Amniotic stem cell (primary cell): ENCODE data around the gene KMT5C.

ENCODE experiments used
- DNase-seq: peaks from one replicate; lab custom pipeline; 2025; lab: John Stamatoyannopoulos, UW

Gene KMT5C

DNA sequence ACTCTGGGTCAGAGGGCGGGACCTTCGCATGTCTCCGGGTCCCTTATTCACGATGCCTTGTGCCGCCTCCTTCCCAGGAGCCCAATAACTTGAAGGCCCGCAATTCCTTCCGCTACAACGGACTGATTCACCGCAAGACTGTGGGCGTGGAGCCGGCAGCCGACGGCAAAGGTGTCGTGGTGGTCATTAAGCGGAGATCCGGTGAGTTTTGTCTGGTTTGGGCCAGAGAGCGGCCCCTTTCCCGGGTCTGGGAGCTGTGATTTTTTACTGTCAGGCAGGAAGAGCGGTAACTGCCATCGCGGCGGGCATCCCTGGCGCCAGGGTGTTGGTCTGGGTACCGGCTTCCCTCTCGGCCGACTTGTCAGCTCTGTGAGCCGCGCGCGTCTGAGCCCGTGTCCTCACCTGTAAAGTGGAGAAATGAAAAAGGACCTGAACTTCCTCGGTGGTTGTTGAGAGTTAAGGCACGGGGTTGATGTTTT is 46.9 kb downstream of the KMT5C start:
- no peak for DNase-seq

DNA sequence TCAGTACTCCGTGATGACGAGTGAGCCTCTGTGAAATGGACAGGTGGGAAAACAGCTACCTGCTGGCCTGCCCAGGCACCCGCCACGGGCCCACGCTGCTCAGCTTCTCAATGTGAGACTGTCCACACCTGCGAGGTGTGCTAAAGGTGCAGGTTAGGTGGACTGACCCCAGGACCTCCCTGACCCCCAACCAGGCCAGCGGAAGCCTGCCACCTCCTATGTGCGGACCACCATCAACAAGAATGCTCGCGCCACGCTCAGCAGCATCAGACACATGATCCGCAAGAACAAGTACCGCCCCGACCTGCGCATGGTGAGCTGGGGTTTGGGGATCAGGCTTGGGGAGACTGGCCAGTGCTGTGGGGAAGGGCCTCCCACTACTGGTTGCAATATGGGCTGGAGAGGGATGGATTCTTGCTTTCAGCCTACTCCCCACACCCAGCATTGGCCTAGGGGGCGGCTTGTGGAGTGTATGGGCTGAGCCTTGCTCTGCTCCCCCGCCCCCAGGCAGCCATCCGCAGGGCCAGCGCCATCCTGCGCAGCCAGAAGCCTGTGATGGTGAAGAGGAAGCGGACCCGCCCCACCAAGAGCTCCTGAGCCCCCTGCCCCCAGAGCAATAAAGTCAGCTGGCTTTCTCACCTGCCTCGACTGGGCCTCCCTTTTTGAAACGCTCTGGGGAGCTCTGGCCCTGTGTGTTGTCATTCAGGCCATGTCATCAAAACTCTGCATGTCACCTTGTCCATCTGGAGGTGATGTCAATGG is 48.2 kb downstream of the KMT5C start:
- DNase-seq, result no peak

DNA sequence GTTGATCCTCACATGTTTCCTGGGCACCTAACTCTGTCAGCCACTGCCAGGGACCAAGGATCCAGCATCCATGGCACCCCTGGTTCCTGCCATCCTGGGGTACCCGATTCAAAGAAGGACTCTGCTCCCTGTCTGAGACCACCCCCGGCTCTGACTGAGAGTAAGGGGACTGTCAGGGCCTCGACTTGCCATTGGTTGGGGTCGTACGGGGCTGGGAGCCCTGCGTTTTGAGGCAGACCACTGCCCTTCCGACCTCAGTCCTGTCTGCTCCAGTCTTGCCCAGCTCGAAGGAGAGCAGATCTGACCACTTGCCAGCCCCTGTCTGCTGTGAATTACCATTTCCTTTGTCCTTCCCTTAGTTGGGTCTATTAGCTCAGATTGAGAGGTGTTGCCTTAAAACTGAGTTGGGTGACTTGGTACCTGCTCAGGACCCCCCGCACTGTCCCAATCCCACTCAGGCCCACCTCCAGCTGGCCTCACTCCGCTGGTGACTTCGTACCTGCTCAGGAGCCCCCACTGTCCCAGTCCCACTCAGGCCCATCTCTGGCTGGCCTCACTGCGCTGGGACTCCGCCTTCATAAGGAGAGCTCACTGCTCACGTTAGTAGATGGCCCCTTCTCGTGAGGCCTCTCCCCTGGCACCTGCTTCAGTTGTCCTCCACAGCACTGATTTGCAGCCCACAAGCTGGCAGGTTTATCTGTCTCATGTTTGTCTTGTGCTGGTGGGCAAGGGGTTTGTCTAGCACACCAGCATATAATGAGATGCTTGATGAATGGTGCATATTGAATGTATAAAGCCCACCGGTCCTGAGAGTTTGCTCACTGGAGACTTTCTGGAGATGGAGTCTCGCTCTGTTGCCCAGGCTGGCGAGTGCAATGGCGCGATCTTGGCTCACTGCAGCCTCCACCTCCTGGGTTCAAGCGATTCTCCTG is 50.0 kb downstream of the KMT5C start:
- DNase-seq, result no peak

DNA sequence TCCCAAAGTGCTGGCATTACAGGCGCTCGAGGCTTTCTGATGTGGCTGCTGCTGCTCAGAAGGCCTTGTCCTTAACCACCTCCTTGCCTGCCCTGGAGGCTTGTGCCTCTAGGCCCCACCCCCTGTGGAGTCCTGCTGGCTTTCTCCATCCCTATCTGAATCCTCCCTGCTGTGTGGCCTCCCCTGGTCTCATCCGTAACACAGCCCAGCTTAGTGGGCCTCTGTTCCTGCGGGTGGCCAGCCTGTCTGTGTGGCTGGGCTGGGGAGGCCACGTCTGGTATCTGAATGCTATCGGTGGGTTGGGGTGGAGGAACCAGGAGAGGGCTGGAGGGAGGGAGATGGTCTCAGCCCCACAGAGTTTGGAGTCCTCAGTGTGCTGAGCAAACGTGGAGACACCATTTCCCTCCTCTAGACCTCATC is 50.8 kb downstream of the KMT5C start:
- DNase-seq, result no peak

DNA sequence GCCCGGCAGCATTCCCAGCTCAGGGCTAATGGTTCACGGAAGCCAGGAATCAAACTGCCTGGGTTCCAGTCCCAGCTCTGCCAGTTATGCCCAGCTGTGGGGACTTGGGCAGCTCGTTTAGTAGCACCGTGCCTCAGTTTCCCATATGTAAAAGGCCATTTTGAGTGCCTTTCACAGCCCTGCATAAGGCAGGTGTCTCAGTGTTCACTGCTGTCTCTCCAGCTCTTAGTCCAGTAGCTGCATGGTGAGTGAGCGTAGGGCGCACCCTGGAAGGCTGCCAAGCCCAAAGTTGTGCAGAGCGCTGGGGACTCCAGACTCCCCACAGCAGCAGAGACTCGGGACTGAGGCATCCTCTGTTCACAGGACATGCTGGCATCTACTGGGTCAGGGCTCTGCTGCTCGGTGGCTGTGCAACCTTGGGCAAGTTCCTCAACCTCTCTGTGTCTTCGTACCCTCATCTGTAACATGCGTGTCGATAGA is 51.6 kb downstream of the KMT5C start:
- DNase-seq, result no peak

DNA sequence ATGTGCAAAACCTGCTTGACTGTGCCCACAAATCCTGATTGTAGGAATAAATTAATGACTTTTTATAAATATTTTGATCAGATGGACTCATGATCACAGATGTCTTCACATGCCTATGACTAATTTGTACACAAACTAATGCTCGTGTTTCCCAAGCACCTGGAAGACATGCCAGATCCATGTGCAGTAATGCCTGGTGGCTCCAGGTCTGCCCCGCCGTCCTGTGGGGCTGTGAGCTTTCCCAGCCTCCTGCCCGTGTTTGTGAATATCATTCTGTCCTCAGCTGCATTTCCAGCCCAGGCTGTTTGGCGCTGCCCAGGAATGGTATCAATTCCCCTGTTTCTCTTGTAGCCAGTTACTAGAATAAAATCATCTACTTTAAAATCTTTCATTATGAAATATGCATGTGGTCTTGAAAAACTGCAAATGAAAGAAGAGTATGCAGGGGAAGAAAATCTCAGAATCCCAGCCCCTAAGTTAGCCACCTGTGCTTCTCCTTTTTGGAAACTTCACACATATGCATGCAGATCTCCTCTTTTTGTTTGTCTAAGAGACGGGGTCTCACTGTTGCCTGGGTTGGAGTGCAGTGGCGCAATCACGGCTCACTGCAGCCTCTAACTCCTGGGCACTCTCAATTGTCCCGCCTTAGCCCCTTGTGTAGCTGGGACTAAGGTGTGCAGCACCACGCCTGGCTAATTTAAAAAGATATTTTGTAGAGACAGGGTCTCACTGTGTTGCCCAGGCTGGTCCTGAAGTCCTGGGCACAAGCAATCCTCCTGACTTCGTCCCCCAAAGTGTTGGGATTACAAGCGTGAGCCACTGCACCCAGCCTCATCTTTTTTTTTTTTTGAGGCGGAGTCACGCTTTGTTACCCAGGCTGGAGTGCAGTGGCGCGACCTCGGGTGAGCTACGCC is 52.3 kb downstream of the KMT5C start:
- DNase-seq, result no peak

DNA sequence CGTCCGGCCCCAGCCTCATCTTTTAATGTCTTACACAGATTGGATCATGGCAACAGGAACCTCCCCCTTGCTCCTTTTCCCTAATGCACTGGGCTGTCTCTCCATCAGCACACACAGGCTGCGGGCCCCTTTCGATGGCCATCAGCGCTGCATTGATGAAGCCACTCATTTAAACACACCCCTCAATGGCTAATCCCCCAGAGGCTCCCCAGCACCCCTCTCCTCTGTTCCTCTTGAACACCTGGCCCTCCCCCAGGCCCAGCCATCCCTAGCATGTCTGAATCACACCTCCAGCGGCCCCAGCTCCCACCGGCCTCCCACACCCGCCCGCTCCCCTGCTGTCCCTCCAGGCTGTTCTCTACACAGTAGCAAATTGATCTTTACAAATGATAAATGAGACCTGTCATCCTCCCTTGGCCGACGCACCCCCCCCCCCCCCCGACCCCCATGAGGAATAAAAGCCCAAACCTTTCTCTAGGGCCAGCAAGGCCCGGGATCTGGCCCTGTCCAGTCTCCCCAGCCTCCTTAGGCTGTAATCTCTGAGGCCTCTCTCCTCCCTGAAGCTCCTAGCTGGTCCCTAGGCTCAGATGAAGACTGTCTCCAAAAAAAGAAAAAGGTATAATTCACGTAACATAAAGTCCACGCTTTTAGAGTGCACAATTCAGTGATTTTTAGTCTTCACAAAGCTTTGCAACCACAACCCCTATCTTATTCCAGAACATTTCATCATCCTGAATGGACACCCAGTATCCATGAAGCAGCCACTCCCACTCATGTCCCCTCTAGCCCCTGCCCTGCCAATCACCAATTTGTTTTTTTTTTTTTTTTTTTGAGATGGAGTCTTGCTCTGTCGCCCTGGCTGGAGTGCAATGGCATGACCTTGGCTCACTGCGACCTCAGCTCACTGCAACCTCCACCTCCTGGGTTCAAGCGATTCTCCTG is 53.4 kb downstream of the KMT5C start:
- DNase-seq, result no peak
